Ovary (tissue), 9 donors: ENCODE measurements around the gene AGBL4. TPM values are rescaled to one million over a fixed set of nuclear protein-coding genes. Genes with fewer than 3 reads are reported as not detected.

Experiments
- DNase-seq, 5 donors: peaks; one replicate each; pipeline ENCODE4 v3.0.0-alpha.2; 2019 to 2020
- H3K27ac ChIP-seq, 2 donors: fragments of 200-600 bp; one replicate each; pipeline versions ENCODE4 v1.5.1 to v1.8.0; 2019 to 2022
- H3K27me3 ChIP-seq: fragments of 200-600 bp; one replicate; pipeline ENCODE4 v1.8.0; 2022
- H3K36me3 ChIP-seq: fragments of 200-600 bp; sonication (generic); one replicate; pipeline ENCODE4 v1.5.1; 2019
- H3K4me1 ChIP-seq: one replicate; pipeline ENCODE4 v1.8.1; 2013; ENCODE audit warnings: mild to moderate bottlenecking, moderate library complexity; ENCODE audit not compliant: insufficient read depth
- H3K4me3 ChIP-seq: fragments of 200-600 bp; sonication (generic); one replicate; pipeline ENCODE4 v1.5.1; 2017
- H3K9me3 ChIP-seq, 2 donors: fragments of 200-600 bp in 1 of 2; sonication (generic) in 1 of 2; one replicate each; pipeline versions ENCODE4 v1.5.1 to v1.8.1; 2013 to 2019; ENCODE audit warnings: mild to moderate bottlenecking in 1 of 2, moderate library complexity in 1 of 2
- CTCF ChIP-seq, 3 donors: fragments of 450-650 bp in 2 of 3; fragments of 200-600 bp in 1 of 3; IDR thresholded peaks; one replicate each; pipeline versions ENCODE4 v1.5.1 to v1.8.0; 2016 to 2022; ENCODE audit warnings: antibody characterized with exemption in 3 of 3, mild to moderate bottlenecking in 1 of 3
- EP300 ChIP-seq: sonication (generic); formaldehyde crosslinking; IDR thresholded peaks from one replicate; pipeline ENCODE4 v1.6.1; 2017; ENCODE audit warnings: antibody characterized with exemption
- POLR2A ChIP-seq: fragments of 450-650 bp; IDR thresholded peaks from one replicate; pipeline ENCODE4 v1.6.1; 2017; ENCODE audit warnings: antibody characterized with exemption, mild to moderate bottlenecking, moderate library complexity
- WGBS, 3 donors: extraction: QIAGEN DNeasy Blood & Tissue Kit in 1 of 3; methylation state at CpG; one replicate each; pipeline versions ENCODE4 v1.1.5 to v1.1.7; 2013 to 2017; 5-methylcytosine and 5-hydroxymethylcytosine counted together
- intact Hi-C, 4 donors: fragments of 100-400 bp; cut with DNase I; formaldehyde crosslinking; loops; one replicate each; pipeline versions ENCODE4 v1.11.0 to v1.15.1; 2022 to 2023
- polyA plus RNA-seq, 2 donors: library from polyadenylated mRNA; stranded (reverse); fragments of 200-250 nt in 1 of 2; fragments of 350-450 nt in 1 of 2; fragmentation: Illumina TruSeq in 1 of 2; extraction: RNeasy Lipid Tissue Mini Kit (QIAGEN cat#74804) in 1 of 2; gene quantifications; one replicate each; pipeline ENCODE4 v1.2.3, GENCODE V29; 2013 to 2014
- total RNA-seq, 7 donors: library from RNA; depleted of rRNA in 2 of 7; stranded (reverse); fragments of >200 nt in 2 of 7; fragmentation: NEBNext Ultra II Directional in 3 of 7; extraction: Animal tissue kit (Norgen Biotek cat#: 25700) in 3 of 7; gene quantifications; one replicate each; pipeline versions ENCODE4 v1.1.0 to v1.2.4, GENCODE V29; 2016 to 2023
- donor health status: DM: no; HTN: no; CAD: no; lungs with moderate emphysema.
- donor health status: DM: no; HTN: no; CAD: no.
- donor health status: Bipolar disorder and iron deficiency.
- donor health status: DM: yes; HTN: yes; CAD: no.
- donor health status: DM: no; HTN: no; CAD: no.
- donor health status: DM: yes; HTN: yes; CAD: no.

AGBL4 gene
- total and polyA plus RNA-seq, 9 donors: 0.15 to 6.2 (median 0.64) TPM

- intact Hi-C loops: loop anchor here in 1 of 4 donors (10.0 kb wide), 1 partner anchor 297 kb away; the partner anchor contains the start of gene SPATA6
- no peak overlapping the region for H3K4me3 ChIP-seq
- peaks cover 7% of the 10 kb centered on the region for H3K4me1 ChIP-seq
- no peak for DNase-seq
- TF ChIP-seq CTCF (IDR thresholded peaks at IDR 0.05): no peak
- no peak for TF ChIP-seq POLR2A
- no peak for TF ChIP-seq EP300
- no peaks in the 10 kb centered on the region for H3K27me3 ChIP-seq
- H3K9me3 ChIP-seq: no peaks in the 10 kb centered on the region
- H3K27ac ChIP-seq: no peak overlapping the region
- 87 to 93% (median 89%) methylated on average over 2 of the region's 2 CpGs for WGBS, 3 donors
- H3K36me3 ChIP-seq: no peaks in the 10 kb centered on the region
These were observed 1251.5 kb downstream of the AGBL4 start for GRCh38 chr1:48772211-48772610.

- WGBS, 3 donors: 27 to 42% (median 39%) methylated on average over 2 of the region's 2 CpGs
- DNase-seq: no peak
- TF ChIP-seq CTCF (IDR thresholded peaks at IDR 0.05): no peak
- no peak for TF ChIP-seq POLR2A
- TF ChIP-seq EP300: no peak
- H3K27ac ChIP-seq: no peak overlapping the region
- intact Hi-C loops: loop anchor here in 1 of 4 donors (10.0 kb wide), 1 partner anchor 297 kb away; the partner anchor contains the start of gene SPATA6
- H3K9me3 ChIP-seq: no peaks in the 10 kb centered on the region
- H3K36me3 ChIP-seq: no peaks in the 10 kb centered on the region
- no peaks in the 10 kb centered on the region for H3K27me3 ChIP-seq
- no peak overlapping the region for H3K4me3 ChIP-seq
- H3K4me1 ChIP-seq: peaks cover 7% of the 10 kb centered on the region
These were observed 1252.2 kb downstream of the AGBL4 start for GRCh38 chr1:48771561-48771960.

- Histone ChIP-seq H3K4me3 (no peak overlapping the region), H3K4me1 (peaks cover 5% of the 10 kb centered on the region), H3K36me3 (no peaks in the 10 kb centered on the region), H3K27me3 (no peaks in the 10 kb centered on the region), H3K9me3 (no peaks in the 10 kb centered on the region), H3K27ac (no peak overlapping the region)
- TF ChIP-seq EP300 (no peak), POLR2A (no peak), CTCF (IDR thresholded peaks at IDR 0.05) (no peak)
- intact Hi-C loops: no loop called here
- DNase-seq: no peak
These were observed 1255.7 kb downstream of the AGBL4 start for GRCh38 chr1:48767975-48768510.

- no peak for DNase-seq
- Histone ChIP-seq H3K27me3 (no peaks in the 10 kb centered on the region), H3K9me3 (no peaks in the 10 kb centered on the region), H3K27ac (no peak overlapping the region), H3K36me3 (no peaks in the 10 kb centered on the region), H3K4me3 (no peak overlapping the region), H3K4me1 (peaks cover 7% of the 10 kb centered on the region)
- 97 to 98% (median 97%) methylated on average over 1 of the region's 1 CpG for WGBS, 3 donors
- intact Hi-C loops: no loop called here
- TF ChIP-seq CTCF (IDR thresholded peaks at IDR 0.05): no peak
- TF ChIP-seq EP300: no peak
- no peak for TF ChIP-seq POLR2A
These were observed 1258.4 kb downstream of the AGBL4 start for GRCh38 chr1:48765335-48765734.
